ENCODE measurements around the gene CAPN11.
A peak's percentile ranks its signal among the peaks of the same experiment; 100 is the strongest.

CAPN11 gene

GRCh38 chr6:44224965-44225305 is 66.3 kb downstream of the CAPN11 start:
- DNase-seq = no peak
- Mint-ChIP-seq H3K4me3 (peak overlapping the region; percentile 84), H3K36me3 (ENCODE audit: low read depth) (no peaks in the 10 kb centered on the region), H3K27me3 (ENCODE audit: low read depth, poor library complexity) (no peaks in the 10 kb centered on the region), H3K27ac (no peak overlapping the region), H3K9me3 (no peaks in the 10 kb centered on the region), H3K4me1 (peaks cover 79% of the 10 kb centered on the region)
- TF ChIP-seq CTCF (IDR thresholded peaks at IDR 0.05) = no peak

- no peak for DNase-seq
- H3K36me3 Mint-ChIP-seq (ENCODE audit: low read depth) = peaks cover 6% of the 10 kb centered on the region
- TF ChIP-seq CTCF (IDR thresholded peaks at IDR 0.05) = no peak
- peaks cover 84% of the 10 kb centered on the region for H3K4me1 Mint-ChIP-seq
- no peaks in the 10 kb centered on the region for H3K27me3 Mint-ChIP-seq (ENCODE audit: low read depth, poor library complexity)
- H3K27ac Mint-ChIP-seq = peak overlapping the region; percentile 90
- peak overlapping the region; percentile 68 for H3K4me3 Mint-ChIP-seq
- H3K9me3 Mint-ChIP-seq = no peaks in the 10 kb centered on the region
Measured at GRCh38 chr6:44225579-44226325, 67.1 kb downstream of the CAPN11 start.

- H3K36me3 Mint-ChIP-seq (ENCODE audit: low read depth) = peaks cover 13% of the 10 kb centered on the region
- peak overlapping the region; percentile 90 for H3K27ac Mint-ChIP-seq
- peak overlapping the region; percentile 64 for H3K4me3 Mint-ChIP-seq
- peaks cover 85% of the 10 kb centered on the region for H3K4me1 Mint-ChIP-seq
- peak; percentile 34 for DNase-seq
- H3K9me3 Mint-ChIP-seq = no peaks in the 10 kb centered on the region
- no peaks in the 10 kb centered on the region for H3K27me3 Mint-ChIP-seq (ENCODE audit: low read depth, poor library complexity)
- no peak for TF ChIP-seq CTCF (IDR thresholded peaks at IDR 0.05)
Measured at GRCh38 chr6:44226368-44227147, 67.9 kb downstream of the CAPN11 start.

- peak; percentile 42 for DNase-seq
- Mint-ChIP-seq H3K9me3 (no peaks in the 10 kb centered on the region), H3K4me1 (peaks cover 83% of the 10 kb centered on the region), H3K36me3 (ENCODE audit: low read depth) (peaks cover 17% of the 10 kb centered on the region), H3K27me3 (ENCODE audit: low read depth, poor library complexity) (no peaks in the 10 kb centered on the region), H3K27ac (peak overlapping the region; percentile 91), H3K4me3 (peak overlapping the region; percentile 62)
- no peak for TF ChIP-seq CTCF (IDR thresholded peaks at IDR 0.05)
Measured at GRCh38 chr6:44227148-44227793, 68.7 kb downstream of the CAPN11 start.

- Mint-ChIP-seq H3K27me3 (ENCODE audit: low read depth, poor library complexity) (no peaks in the 10 kb centered on the region), H3K4me3 (peak overlapping the region; percentile 62), H3K36me3 (ENCODE audit: low read depth) (peaks cover 18% of the 10 kb centered on the region), H3K4me1 (peaks cover 80% of the 10 kb centered on the region), H3K27ac (peak overlapping the region; percentile 91), H3K9me3 (no peaks in the 10 kb centered on the region)
- no peak for TF ChIP-seq CTCF (IDR thresholded peaks at IDR 0.05)
- no peak for DNase-seq
Measured at GRCh38 chr6:44228031-44228430, 69.4 kb downstream of the CAPN11 start.

Data from nephron progenitor cell (in vitro differentiated cells).